Testis (tissue), 2 donors: Measurements from ENCODE around the gene NGLY1.

Source experiments
- CTCF ChIP-seq, 3 experiments: fragments of 450-650 bp in 2 of 3; fragments of 200-600 bp in 1 of 3; sonication (generic) in 1 of 3; IDR thresholded peaks; one replicate each; pipeline ENCODE4 v1.5.1; 2016 to 2019; ENCODE audit warnings: antibody characterized with exemption in 3 of 3, mild to moderate bottlenecking in 2 of 3, moderate library complexity in 1 of 3
- POLR2A ChIP-seq: fragments of 450-650 bp; IDR thresholded peaks from one replicate; pipeline ENCODE4 v1.6.1; 2017; ENCODE audit warnings: antibody characterized with exemption, mild to moderate bottlenecking, moderate library complexity

DNA sequence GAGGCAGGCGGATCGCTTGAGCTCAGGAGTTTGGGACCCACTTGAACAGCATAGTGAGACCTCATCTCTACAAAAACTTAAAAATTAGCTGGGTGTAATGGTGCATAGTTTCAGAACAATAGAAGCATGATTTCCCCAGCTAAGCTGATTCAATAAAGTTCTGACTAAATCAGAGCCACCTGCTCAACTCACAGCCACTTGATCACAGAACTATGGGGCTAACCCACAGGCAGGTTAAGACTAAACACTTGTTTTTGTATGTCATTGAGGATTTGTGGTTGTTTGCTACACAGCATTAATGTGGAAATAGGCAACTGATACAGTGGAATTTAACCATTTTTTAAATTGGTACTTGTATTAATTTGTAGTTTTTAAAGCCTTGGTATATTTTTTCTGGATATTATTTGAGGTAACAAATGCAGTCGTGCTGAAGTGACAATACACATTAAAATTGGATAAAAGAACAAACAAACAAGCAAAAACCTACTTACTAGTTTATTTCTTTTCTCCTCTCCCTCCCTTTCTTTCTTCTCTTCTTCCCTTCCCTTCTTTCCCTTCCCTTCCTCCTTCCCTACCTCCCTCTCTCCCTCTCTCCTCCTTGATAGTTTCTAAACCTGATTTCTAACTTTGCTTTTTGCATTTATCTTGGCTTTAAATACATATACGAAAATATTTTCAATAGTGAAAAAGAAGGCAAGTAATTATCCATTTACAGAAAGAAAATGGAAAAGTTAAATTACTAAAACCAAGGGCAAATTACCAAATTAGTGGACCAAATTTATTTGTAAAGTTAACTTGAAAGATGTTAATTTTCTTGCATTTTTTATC, 38.7 kb upstream of the NGLY1 start:
- TF ChIP-seq CTCF (IDR thresholded peaks at IDR 0.05): no peak
- no peak for TF ChIP-seq POLR2A
